Measurements from ENCODE around the gene PHLDA1. TPM values are rescaled to one million over a fixed set of nuclear protein-coding genes. Genes with fewer than 3 reads are reported as not detected.
"Not testable (repeated sequence)": the region's sequence is repeated elsewhere in the genome, so short reads cannot be mapped to it uniquely, and the experiment has no call there.

PHLDA1 gene
- total RNA-seq, 1 experiment from 2014 or later = 11.3 TPM

- H3K27ac ChIP-seq (ENCODE audit: low read length) = no peak overlapping the region
- no peaks in the 10 kb centered on the region for H3K36me3 ChIP-seq (ENCODE audit: insufficient read depth, low read length)
- no peaks in the 10 kb centered on the region for H4K20me1 ChIP-seq (ENCODE audit: insufficient read depth, low read depth, low read length)
- no peaks in the 10 kb centered on the region for H3K79me2 ChIP-seq (ENCODE audit: low read length)
- no peak overlapping the region for H3K9ac ChIP-seq (ENCODE audit: low read length)
- peak; percentile 34 for DNase-seq
- no peak overlapping the region for H3K4me3 ChIP-seq (ENCODE audit: low read length)
- H3K27me3 ChIP-seq (ENCODE audit: low read length) = no peaks in the 10 kb centered on the region
- no peaks in the 10 kb centered on the region for H3K9me2 ChIP-seq (replicated peaks; ENCODE audit: insufficient read depth, low read length)
- H2AFZ ChIP-seq (ENCODE audit: low read length) = no peak overlapping the region
- H3K9me3 ChIP-seq (ENCODE audit: low read length) = no peaks in the 10 kb centered on the region
- no peaks in the 10 kb centered on the region for H3K4me1 ChIP-seq (ENCODE audit: low read length)
- no peak overlapping the region for H3K4me2 ChIP-seq (ENCODE audit: low read depth, low read length, poor library complexity, severe bottlenecking)
Observed at GRCh38 chr12:75995691-75996090, 35.9 kb downstream of the PHLDA1 start.

DNA sequence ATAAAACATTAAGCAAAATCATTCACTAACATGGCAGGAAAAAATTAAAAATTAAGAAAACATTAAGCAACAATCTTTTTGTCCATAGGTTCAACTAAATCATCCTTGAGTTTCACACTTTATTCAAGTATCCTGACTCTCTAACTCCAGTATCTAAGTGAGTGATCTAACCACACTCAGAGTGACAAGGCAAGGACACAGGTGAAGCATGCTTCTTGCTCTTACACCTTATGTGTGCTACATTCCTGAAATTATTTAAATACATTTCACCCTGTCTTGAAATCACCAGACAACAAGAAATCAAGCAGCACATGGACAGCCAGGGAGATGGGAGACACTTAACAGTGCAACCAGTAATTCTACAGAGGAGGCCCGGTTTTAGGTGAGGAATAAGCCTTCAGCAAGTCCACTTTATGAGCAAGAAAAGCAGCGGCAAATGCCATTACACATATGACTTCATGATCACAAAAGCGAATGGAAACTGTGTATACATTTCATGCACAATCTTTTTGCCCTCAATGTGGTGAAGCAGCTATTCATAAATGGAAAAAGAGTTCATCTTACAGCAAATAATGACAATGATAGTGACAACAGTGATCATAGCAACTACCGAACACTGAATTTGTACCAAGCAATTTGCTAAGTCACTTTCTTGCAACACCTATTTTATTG is 37.4 kb downstream of the PHLDA1 start:
- Histone ChIP-seq H3K9me2 (replicated peaks; ENCODE audit: insufficient read depth, low read length) (no peaks in the 10 kb centered on the region), H3K36me3 (ENCODE audit: insufficient read depth, low read length) (no peaks in the 10 kb centered on the region), H3K4me1 (ENCODE audit: low read length) (no peaks in the 10 kb centered on the region), H3K9ac (ENCODE audit: low read length) (no peak overlapping the region), H2AFZ (ENCODE audit: low read length) (no peak overlapping the region), H3K27me3 (ENCODE audit: low read length) (no peaks in the 10 kb centered on the region), H3K79me2 (ENCODE audit: low read length) (no peaks in the 10 kb centered on the region), H3K4me3 (ENCODE audit: low read length) (no peak overlapping the region), H3K9me3 (ENCODE audit: low read length) (no peaks in the 10 kb centered on the region), H3K27ac (ENCODE audit: low read length) (no peak overlapping the region), H3K4me2 (ENCODE audit: low read depth, low read length, poor library complexity, severe bottlenecking) (no peak overlapping the region), H4K20me1 (ENCODE audit: insufficient read depth, low read depth, low read length) (no peaks in the 10 kb centered on the region)
- DNase-seq = peak; percentile 39

- no peaks in the 10 kb centered on the region for H4K20me1 ChIP-seq (ENCODE audit: insufficient read depth, low read depth, low read length)
- H3K79me2 ChIP-seq (ENCODE audit: low read length) = no peaks in the 10 kb centered on the region
- H2AFZ ChIP-seq (ENCODE audit: low read length) = no peak overlapping the region
- H3K27ac ChIP-seq (ENCODE audit: low read length) = no peak overlapping the region
- no peak overlapping the region for H3K4me3 ChIP-seq (ENCODE audit: low read length)
- H3K27me3 ChIP-seq (ENCODE audit: low read length) = no peaks in the 10 kb centered on the region
- no peaks in the 10 kb centered on the region for H3K36me3 ChIP-seq (ENCODE audit: insufficient read depth, low read length)
- no peaks in the 10 kb centered on the region for H3K4me1 ChIP-seq (ENCODE audit: low read length)
- H3K4me2 ChIP-seq (ENCODE audit: low read depth, low read length, poor library complexity, severe bottlenecking) = no peak overlapping the region
- DNase-seq = peak; percentile 2
- H3K9ac ChIP-seq (ENCODE audit: low read length) = no peak overlapping the region
- H3K9me2 ChIP-seq (replicated peaks; ENCODE audit: insufficient read depth, low read length) = no peaks in the 10 kb centered on the region
- no peaks in the 10 kb centered on the region for H3K9me3 ChIP-seq (ENCODE audit: low read length)
Observed at GRCh38 chr12:75991753-75992152, 39.8 kb downstream of the PHLDA1 start.

DNA sequence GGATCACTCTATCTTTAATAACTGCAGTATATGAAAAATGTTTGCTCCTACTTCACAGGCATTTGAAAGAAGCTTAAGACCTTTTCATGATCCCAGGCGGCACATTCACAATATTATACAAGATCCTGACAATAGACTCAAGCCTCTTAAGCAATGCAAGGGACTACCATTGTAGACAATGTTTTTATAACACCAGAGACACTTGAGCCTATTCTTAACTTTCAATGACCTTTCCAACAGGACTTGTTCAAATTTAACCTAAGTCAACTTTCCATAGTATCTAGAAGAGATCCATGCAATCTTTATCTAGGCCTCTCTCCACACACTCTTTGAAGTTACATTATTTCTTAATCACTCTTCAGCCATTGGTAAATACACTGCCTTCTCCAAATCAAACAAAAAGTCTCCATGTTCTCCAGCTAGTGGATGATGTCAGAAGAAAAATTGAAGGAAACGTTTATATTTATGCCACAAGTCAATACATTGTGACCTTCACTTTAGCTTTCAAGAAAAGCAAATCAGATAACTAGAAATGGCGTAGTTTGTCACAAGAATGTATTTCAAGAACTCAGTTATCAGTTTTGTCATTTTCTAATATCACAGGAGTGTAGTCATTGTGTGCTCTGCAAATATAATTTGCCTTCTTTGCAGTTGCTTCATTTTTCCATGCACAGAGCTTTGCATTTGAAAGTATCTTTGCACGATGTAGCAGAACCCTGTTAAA is 41.2 kb downstream of the PHLDA1 start:
- Histone ChIP-seq H3K4me1 (ENCODE audit: low read length) (no peaks in the 10 kb centered on the region), H3K27me3 (ENCODE audit: low read length) (no peaks in the 10 kb centered on the region), H2AFZ (ENCODE audit: low read length) (no peak overlapping the region), H3K27ac (ENCODE audit: low read length) (no peak overlapping the region), H3K36me3 (ENCODE audit: insufficient read depth, low read length) (no peaks in the 10 kb centered on the region), H3K4me3 (ENCODE audit: low read length) (no peak overlapping the region), H3K9me2 (replicated peaks; ENCODE audit: insufficient read depth, low read length) (no peaks in the 10 kb centered on the region), H3K4me2 (ENCODE audit: low read depth, low read length, poor library complexity, severe bottlenecking) (no peak overlapping the region), H4K20me1 (ENCODE audit: insufficient read depth, low read depth, low read length) (no peaks in the 10 kb centered on the region), H3K9me3 (ENCODE audit: low read length) (no peaks in the 10 kb centered on the region), H3K9ac (ENCODE audit: low read length) (no peak overlapping the region), H3K79me2 (ENCODE audit: low read length) (no peaks in the 10 kb centered on the region)
- peak; percentile 41 for DNase-seq

- H4K20me1 ChIP-seq (ENCODE audit: insufficient read depth, low read depth, low read length); H3K4me2 ChIP-seq (ENCODE audit: low read depth, low read length, poor library complexity, severe bottlenecking); H3K79me2 ChIP-seq (ENCODE audit: low read length); H3K9me3 ChIP-seq (ENCODE audit: low read length); H3K27ac ChIP-seq (ENCODE audit: low read length); H3K4me3 ChIP-seq (ENCODE audit: low read length); H2AFZ ChIP-seq (ENCODE audit: low read length); DNase-seq; H3K9ac ChIP-seq (ENCODE audit: low read length); H3K9me2 ChIP-seq (replicated peaks; ENCODE audit: insufficient read depth, low read length); H3K27me3 ChIP-seq (ENCODE audit: low read length); H3K4me1 ChIP-seq (ENCODE audit: low read length); H3K36me3 ChIP-seq (ENCODE audit: insufficient read depth, low read length): not testable (repeated sequence)
Observed at GRCh38 chr12:75987709-75988108, 43.9 kb downstream of the PHLDA1 start.

GRCh38 chr12:75986001-75986746 is 45.4 kb downstream of the PHLDA1 start:
- DNase-seq = no peak
- no peaks in the 10 kb centered on the region for H4K20me1 ChIP-seq (ENCODE audit: insufficient read depth, low read depth, low read length)
- H3K4me1 ChIP-seq (ENCODE audit: low read length) = peaks cover 10% of the 10 kb centered on the region
- no peaks in the 10 kb centered on the region for H3K79me2 ChIP-seq (ENCODE audit: low read length)
- H3K9me3 ChIP-seq (ENCODE audit: low read length) = no peaks in the 10 kb centered on the region
- H3K9ac ChIP-seq (ENCODE audit: low read length) = no peak overlapping the region
- no peak overlapping the region for H2AFZ ChIP-seq (ENCODE audit: low read length)
- no peaks in the 10 kb centered on the region for H3K36me3 ChIP-seq (ENCODE audit: insufficient read depth, low read length)
- H3K9me2 ChIP-seq (replicated peaks; ENCODE audit: insufficient read depth, low read length) = no peaks in the 10 kb centered on the region
- no peak overlapping the region for H3K27ac ChIP-seq (ENCODE audit: low read length)
- H3K4me2 ChIP-seq (ENCODE audit: low read depth, low read length, poor library complexity, severe bottlenecking) = no peak overlapping the region
- H3K4me3 ChIP-seq (ENCODE audit: low read length) = no peak overlapping the region
- H3K27me3 ChIP-seq (ENCODE audit: low read length) = no peaks in the 10 kb centered on the region

DNA sequence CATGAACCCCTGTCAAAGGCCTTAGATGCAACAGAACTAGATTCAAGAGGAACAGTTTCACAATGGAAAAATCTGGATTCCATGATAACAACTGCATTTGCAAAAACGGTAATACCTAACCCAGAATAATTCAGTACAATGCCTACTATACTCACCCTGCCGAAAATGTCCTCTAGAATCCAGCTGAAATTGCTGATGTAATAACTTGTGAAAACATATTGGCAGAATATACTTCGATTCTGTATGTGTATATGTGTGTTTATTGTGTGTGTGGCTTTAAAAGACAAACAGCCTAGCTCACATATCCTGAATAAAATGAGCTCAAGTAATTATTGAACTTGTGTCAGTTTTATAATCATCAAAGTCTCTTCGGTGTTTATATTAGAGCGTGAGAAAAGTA is 46.0 kb downstream of the PHLDA1 start:
- H3K36me3 ChIP-seq (ENCODE audit: insufficient read depth, low read length) = no peaks in the 10 kb centered on the region

GRCh38 chr12:75984577-75985182 is 46.9 kb downstream of the PHLDA1 start:
- H3K79me2 ChIP-seq (ENCODE audit: low read length) = no peaks in the 10 kb centered on the region
- H3K4me3 ChIP-seq (ENCODE audit: low read length) = no peak overlapping the region
- H2AFZ ChIP-seq (ENCODE audit: low read length) = no peak overlapping the region
- H3K27me3 ChIP-seq (ENCODE audit: low read length) = no peaks in the 10 kb centered on the region
- peaks cover 10% of the 10 kb centered on the region for H3K4me1 ChIP-seq (ENCODE audit: low read length)
- H3K9me2 ChIP-seq (replicated peaks; ENCODE audit: insufficient read depth, low read length) = no peaks in the 10 kb centered on the region
- DNase-seq = peak; percentile 21
- no peak overlapping the region for H3K4me2 ChIP-seq (ENCODE audit: low read depth, low read length, poor library complexity, severe bottlenecking)
- no peak overlapping the region for H3K27ac ChIP-seq (ENCODE audit: low read length)
- H3K9ac ChIP-seq (ENCODE audit: low read length) = no peak overlapping the region
- H3K9me3 ChIP-seq (ENCODE audit: low read length) = no peaks in the 10 kb centered on the region
- no peaks in the 10 kb centered on the region for H3K36me3 ChIP-seq (ENCODE audit: insufficient read depth, low read length)
- no peaks in the 10 kb centered on the region for H4K20me1 ChIP-seq (ENCODE audit: insufficient read depth, low read depth, low read length)

More for the DNA sequence above, 46.0 kb downstream of the PHLDA1 start:
- H3K4me2 ChIP-seq (ENCODE audit: low read depth, low read length, poor library complexity, severe bottlenecking) = no peak overlapping the region
- no peaks in the 10 kb centered on the region for H3K9me3 ChIP-seq (ENCODE audit: low read length)
- H4K20me1 ChIP-seq (ENCODE audit: insufficient read depth, low read depth, low read length) = no peaks in the 10 kb centered on the region
- no peaks in the 10 kb centered on the region for H3K27me3 ChIP-seq (ENCODE audit: low read length)
- no peak overlapping the region for H2AFZ ChIP-seq (ENCODE audit: low read length)
- DNase-seq = no peak
- no peak overlapping the region for H3K4me3 ChIP-seq (ENCODE audit: low read length)
- H3K79me2 ChIP-seq (ENCODE audit: low read length) = no peaks in the 10 kb centered on the region
- H3K4me1 ChIP-seq (ENCODE audit: low read length) = peaks cover 10% of the 10 kb centered on the region
- H3K9ac ChIP-seq (ENCODE audit: low read length) = no peak overlapping the region
- no peaks in the 10 kb centered on the region for H3K9me2 ChIP-seq (replicated peaks; ENCODE audit: insufficient read depth, low read length)
- no peak overlapping the region for H3K27ac ChIP-seq (ENCODE audit: low read length)

All from Karpas-422 (cell line).